ENCODE data around the gene AKR1E2.

The AKR1E2 gene

GRCh38 chr10:4850397-4850796 lies 24.4 kb downstream of the AKR1E2 start:
- no peak overlapping the region for H3K27ac ChIP-seq
- TF ChIP-seq, protein P1, sequence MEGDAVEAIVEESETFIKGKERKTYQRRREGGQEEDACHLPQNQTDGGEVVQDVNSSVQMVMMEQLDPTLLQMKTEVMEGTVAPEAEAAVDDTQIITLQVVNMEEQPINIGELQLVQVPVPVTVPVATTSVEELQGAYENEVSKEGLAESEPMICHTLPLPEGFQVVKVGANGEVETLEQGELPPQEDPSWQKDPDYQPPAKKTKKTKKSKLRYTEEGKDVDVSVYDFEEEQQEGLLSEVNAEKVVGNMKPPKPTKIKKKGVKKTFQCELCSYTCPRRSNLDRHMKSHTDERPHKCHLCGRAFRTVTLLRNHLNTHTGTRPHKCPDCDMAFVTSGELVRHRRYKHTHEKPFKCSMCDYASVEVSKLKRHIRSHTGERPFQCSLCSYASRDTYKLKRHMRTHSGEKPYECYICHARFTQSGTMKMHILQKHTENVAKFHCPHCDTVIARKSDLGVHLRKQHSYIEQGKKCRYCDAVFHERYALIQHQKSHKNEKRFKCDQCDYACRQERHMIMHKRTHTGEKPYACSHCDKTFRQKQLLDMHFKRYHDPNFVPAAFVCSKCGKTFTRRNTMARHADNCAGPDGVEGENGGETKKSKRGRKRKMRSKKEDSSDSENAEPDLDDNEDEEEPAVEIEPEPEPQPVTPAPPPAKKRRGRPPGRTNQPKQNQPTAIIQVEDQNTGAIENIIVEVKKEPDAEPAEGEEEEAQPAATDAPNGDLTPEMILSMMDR (conservative IDR thresholded peaks at IDR 0.05): no peak
- TF ChIP-seq ZFX (IDR thresholded peaks at IDR 0.05): no peak

DNA sequence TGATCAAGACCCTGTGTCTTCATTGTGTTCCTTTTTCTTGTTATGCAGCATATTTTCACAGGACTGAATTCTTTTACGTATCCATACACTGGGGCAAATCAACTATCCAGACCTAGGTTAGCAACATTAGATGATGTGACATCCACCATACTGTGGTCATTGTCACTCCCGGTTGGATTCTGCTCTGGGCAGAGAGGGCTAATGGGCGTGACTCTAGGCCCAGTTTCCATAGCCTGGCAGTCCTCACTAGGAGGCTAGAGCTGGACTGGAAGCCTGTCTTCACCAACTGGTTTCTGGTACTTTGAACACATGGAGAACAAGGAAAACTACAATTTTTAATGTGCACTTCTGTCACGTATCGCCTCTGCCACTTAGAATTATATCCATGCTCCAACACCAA lies 25.2 kb downstream of the AKR1E2 start:
- H3K27ac ChIP-seq: no peak overlapping the region
- TF ChIP-seq, protein P1 (conservative IDR thresholded peaks at IDR 0.05): no peak
- TF ChIP-seq ZFX (IDR thresholded peaks at IDR 0.05): no peak

DNA sequence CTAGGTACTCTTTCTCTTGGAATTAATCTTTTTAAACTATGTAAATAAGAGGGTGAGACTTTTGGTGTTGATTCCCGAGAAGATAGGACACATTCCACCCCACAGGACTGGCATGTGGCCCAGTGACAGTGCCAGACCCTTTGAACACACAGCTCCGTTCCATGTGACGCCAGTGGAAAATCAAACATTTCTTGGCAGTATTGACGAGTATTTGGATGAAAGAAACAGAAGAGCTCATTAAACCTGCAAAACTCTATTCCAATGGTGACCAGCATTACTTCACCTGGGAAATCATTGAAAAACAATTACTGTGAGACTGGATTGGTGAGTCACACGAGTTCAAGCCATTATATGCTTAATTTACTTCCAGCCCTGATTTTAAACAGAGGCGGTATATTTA lies 25.8 kb downstream of the AKR1E2 start:
- H3K27ac ChIP-seq: no peak overlapping the region
- TF ChIP-seq ZFX (IDR thresholded peaks at IDR 0.05): no peak
- TF ChIP-seq, protein P1 (conservative IDR thresholded peaks at IDR 0.05): no peak

DNA sequence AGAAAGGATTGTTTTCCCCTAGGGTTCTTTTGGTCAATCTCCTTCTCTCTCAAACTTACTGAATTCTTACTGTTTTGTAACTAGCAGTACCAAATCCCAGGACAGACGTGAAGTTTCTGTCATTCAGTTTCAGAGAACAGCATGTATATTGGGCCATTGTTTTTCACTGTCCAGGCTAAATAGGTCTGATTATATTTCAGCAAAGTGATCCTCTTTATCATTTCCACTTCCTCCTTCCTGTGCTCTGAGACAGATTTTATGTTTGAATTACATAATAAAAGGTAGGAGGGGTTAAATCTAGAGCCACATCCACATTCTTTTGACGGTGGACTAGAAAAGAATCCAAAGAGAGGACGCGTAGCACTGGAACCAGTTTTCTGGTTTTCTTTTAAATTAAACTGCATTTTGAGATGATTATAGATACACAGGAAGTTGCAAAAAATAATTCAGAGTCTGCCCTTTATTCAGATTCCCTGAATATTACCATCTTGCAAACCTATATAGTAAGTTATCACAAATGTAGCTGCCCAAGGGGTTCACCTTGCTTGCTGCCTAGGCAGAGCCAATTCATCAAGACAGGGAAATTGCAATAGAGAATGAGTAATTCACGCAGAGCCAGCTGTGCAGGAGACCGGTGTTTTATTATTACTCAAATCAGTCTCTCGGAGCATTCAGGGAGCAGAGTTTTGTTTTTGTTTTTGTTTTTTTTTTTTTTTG lies 40.1 kb downstream of the AKR1E2 start:
- H3K27ac ChIP-seq: no peak overlapping the region
- no peak for TF ChIP-seq ZFX (IDR thresholded peaks at IDR 0.05)
- TF ChIP-seq, protein P1 (conservative IDR thresholded peaks at IDR 0.05): no peak

DNA sequence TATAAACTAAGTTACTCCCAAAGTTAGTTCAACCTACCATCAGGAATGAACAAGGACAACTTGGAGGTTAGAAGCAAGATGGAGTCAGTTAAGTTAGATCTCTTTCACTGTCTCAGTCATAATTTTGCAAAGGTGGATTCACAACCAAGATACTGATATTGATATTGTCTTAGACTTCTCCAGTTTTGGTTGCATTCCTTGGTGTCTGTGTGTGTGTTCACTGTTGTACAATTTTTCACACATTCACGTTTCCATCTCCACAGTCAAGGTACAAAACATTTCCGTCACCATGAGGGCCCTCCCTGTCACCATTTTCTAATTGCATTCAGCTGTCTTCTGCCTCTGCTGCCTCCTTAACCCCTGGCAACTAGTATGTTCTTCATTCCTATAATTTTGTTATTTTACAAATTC lies 41.1 kb downstream of the AKR1E2 start:
- TF ChIP-seq ZFX (IDR thresholded peaks at IDR 0.05): no peak
- TF ChIP-seq, protein P1 (conservative IDR thresholded peaks at IDR 0.05): no peak
- no peak overlapping the region for H3K27ac ChIP-seq

GRCh38 chr10:4867520-4868356 lies 41.7 kb downstream of the AKR1E2 start:
- no peak overlapping the region for H3K27ac ChIP-seq
- TF ChIP-seq ZFX (IDR thresholded peaks at IDR 0.05): no peak
- TF ChIP-seq, protein P1 (conservative IDR thresholded peaks at IDR 0.05): no peak

DNA sequence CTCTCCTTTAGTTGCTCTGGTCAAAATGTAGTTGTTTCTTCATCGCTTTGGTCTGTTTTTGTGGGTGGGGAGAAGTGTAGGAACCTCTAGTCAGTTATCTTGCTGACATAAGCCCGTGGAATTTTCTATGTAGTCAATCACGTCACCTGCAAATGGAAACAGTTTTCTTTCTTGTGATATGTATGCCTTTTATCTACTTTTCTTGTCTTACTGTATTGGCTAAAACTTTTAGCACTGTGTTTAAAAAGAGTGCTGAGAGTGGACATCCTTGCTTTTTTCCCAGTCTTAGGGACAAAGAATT lies 42.3 kb downstream of the AKR1E2 start:
- TF ChIP-seq ZFX (IDR thresholded peaks at IDR 0.05): no peak
- TF ChIP-seq, protein P1 (conservative IDR thresholded peaks at IDR 0.05): no peak
- H3K27ac ChIP-seq: no peak overlapping the region

Data from C4-2B (cell line).